Testis (tissue), 3 donors: ENCODE data around the gene NR6A1. TPM values are rescaled to one million over a fixed set of nuclear protein-coding genes. Genes with fewer than 3 reads are reported as not detected.

Experiments
- DNase-seq: peaks from one replicate; pipeline ENCODE4 v3.0.0-alpha.2; 2019
- H3K27ac ChIP-seq, 2 donors: fragments of 200-600 bp; sonication (generic); one replicate each; pipeline ENCODE4 v1.5.1; 2019
- H3K27me3 ChIP-seq: fragments of 200-600 bp; sonication (generic); one replicate; pipeline ENCODE4 v1.5.1; 2019
- H3K36me3 ChIP-seq: fragments of 200-600 bp; sonication (generic); one replicate; pipeline ENCODE4 v1.5.1; 2017; ENCODE audit warnings: low read depth; ENCODE audit errors: missing control alignments
- H3K4me1 ChIP-seq: fragments of 200-600 bp; sonication (generic); one replicate; pipeline ENCODE4 v1.5.1; 2019
- H3K4me3 ChIP-seq, 2 donors: fragments of 200-600 bp; sonication (generic); one replicate each; pipeline ENCODE4 v1.5.1; 2017 to 2019
- H3K9me3 ChIP-seq: fragments of 200-600 bp; sonication (generic); one replicate; pipeline ENCODE4 v1.5.1; 2017
- POLR2A ChIP-seq: fragments of 450-650 bp; IDR thresholded peaks from one replicate; pipeline ENCODE4 v1.6.1; 2017; ENCODE audit warnings: antibody characterized with exemption, mild to moderate bottlenecking, moderate library complexity
- WGBS, 2 donors: methylation state at CpG; one replicate each; pipeline ENCODE4 v1.1.5; 2018; 5-methylcytosine and 5-hydroxymethylcytosine counted together
- intact Hi-C: fragments of 100-400 bp; cut with DNase I; formaldehyde crosslinking; loops from one replicate; pipeline ENCODE4 v1.15.1; 2023; ENCODE audit warnings: low total_unique reads
- polyA plus RNA-seq: library from polyadenylated mRNA; stranded (reverse); fragments of 350-450 nt; fragmentation: Illumina TruSeq; extraction: RNeasy Lipid Tissue Mini Kit (QIAGEN cat#74804); gene quantifications from one replicate; pipeline ENCODE4 v1.2.3, GENCODE V29; 2014; ENCODE audit warnings: low read depth, low replicate concordance; ENCODE audit not compliant: insufficient read depth
- total RNA-seq, 2 donors: library from RNA; depleted of rRNA; stranded (reverse); fragments of >200 nt; gene quantifications; one replicate each; pipeline ENCODE4 v1.2.3, GENCODE V29; 2016
- TF ChIP-seq, protein P1 (sequence below), 3 experiments: fragments of 450-650 bp in 2 of 3; fragments of 200-600 bp in 1 of 3; sonication (generic) in 1 of 3; IDR thresholded peaks; one replicate each; pipeline ENCODE4 v1.5.1; 2016 to 2019; ENCODE audit warnings: antibody characterized with exemption in 3 of 3, mild to moderate bottlenecking in 2 of 3, moderate library complexity in 1 of 3

Gene NR6A1
- total and polyA plus RNA-seq, 3 donors from 2014 or later: 54.6 to 100 (median 92.1) TPM

DNA sequence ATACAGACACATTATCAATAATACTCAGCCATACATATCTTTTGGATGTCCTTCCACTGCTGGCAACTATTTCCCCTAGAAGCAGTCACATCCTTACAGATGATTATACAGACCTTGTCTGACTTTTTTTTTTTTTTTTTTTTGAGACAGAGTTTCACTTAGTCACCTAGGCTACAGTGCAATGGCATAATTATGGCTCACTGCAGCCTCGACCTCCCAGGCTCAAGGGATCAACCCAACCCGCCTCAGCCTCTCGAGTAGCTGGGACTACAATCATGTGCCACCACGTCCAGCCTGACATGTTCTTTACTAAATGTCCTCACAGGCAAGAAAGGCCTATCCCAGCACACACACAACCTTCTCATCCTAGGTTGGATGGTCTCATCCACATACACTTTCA is 24.0 kb downstream of the NR6A1 start:
- H3K36me3 ChIP-seq: no peaks in the 10 kb centered on the region
- TF ChIP-seq POLR2A: no peak
- TF ChIP-seq, protein P1, sequence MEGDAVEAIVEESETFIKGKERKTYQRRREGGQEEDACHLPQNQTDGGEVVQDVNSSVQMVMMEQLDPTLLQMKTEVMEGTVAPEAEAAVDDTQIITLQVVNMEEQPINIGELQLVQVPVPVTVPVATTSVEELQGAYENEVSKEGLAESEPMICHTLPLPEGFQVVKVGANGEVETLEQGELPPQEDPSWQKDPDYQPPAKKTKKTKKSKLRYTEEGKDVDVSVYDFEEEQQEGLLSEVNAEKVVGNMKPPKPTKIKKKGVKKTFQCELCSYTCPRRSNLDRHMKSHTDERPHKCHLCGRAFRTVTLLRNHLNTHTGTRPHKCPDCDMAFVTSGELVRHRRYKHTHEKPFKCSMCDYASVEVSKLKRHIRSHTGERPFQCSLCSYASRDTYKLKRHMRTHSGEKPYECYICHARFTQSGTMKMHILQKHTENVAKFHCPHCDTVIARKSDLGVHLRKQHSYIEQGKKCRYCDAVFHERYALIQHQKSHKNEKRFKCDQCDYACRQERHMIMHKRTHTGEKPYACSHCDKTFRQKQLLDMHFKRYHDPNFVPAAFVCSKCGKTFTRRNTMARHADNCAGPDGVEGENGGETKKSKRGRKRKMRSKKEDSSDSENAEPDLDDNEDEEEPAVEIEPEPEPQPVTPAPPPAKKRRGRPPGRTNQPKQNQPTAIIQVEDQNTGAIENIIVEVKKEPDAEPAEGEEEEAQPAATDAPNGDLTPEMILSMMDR (IDR thresholded peaks at IDR 0.05): no peak
- WGBS, 2 donors: 81 to 86% methylated on average over 4 of the region's 4 CpGs
- no peaks in the 10 kb centered on the region for H3K27me3 ChIP-seq
- no peaks in the 10 kb centered on the region for H3K9me3 ChIP-seq
- H3K4me3 ChIP-seq: no peak overlapping the region
- H3K4me1 ChIP-seq: no peaks in the 10 kb centered on the region
- no peak for DNase-seq
- intact Hi-C loops: no loop called here
- H3K27ac ChIP-seq: no peak overlapping the region

DNA sequence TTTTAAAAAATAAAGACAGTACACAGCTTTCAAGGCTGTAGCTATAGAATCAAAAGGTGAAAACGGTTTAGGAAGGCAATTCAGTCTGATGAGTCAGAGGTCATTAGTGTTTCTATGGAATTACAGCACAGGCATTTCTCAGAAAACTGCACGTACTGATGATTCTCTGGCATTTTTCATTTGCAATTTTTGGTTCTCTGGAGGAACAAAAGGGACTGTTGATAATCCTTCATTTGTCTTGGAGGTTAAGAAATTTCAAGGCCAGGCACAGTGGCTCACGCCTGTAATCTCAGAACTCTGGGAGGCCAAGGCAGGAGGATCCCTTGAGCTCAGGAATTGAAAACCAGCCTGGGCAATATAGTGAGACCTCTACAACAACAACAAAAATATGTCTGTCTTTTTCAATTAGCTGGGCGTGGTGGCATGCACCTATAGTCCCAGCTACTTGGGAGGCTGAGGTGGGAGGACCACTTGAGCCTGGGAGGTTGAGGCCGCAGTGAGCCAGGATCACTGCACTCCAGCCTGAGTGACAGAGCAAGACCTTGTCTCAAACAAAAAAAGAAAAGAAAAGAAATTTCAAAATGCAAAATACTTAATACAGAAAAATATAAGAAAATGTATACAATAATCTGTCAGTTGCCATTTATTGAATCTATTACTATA is 27.3 kb downstream of the NR6A1 start:
- DNase-seq: no peak
- Histone ChIP-seq H3K4me1 (no peaks in the 10 kb centered on the region), H3K27ac (peak overlapping the region; percentile 9 to 53), H3K36me3 (no peaks in the 10 kb centered on the region), H3K4me3 (no peak overlapping the region), H3K9me3 (no peaks in the 10 kb centered on the region), H3K27me3 (no peaks in the 10 kb centered on the region)
- intact Hi-C loops: no loop called here
- no peak for TF ChIP-seq POLR2A
- TF ChIP-seq, protein P1 (IDR thresholded peaks at IDR 0.05): no peak
- WGBS, 2 donors: 56 to 73% methylated on average over 5 of the region's 5 CpGs

DNA sequence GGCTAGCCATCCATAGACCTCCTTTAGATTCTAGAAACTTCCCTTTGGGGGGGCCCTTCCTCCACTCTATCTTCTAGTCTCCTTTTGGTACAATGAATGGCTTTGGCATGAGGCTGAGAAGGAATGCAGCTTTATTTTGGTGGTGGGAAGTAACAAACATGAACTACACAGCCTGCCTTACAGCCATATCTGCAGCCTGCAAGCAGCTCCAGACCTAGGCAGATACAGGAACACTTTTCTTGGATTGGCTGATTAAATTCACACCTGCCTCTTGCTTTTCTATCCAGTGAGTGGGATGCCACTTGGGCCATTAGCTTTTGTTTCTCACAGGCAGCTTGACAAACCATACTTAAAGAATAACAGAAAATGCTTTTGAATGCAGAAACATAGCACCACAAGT is 28.2 kb downstream of the NR6A1 start:
- Histone ChIP-seq H3K4me1 (no peaks in the 10 kb centered on the region), H3K27ac (peak overlapping the region; percentile 9 to 53), H3K27me3 (no peaks in the 10 kb centered on the region), H3K36me3 (no peaks in the 10 kb centered on the region), H3K4me3 (no peak overlapping the region), H3K9me3 (no peaks in the 10 kb centered on the region)
- intact Hi-C loops: no loop called here
- DNase-seq: no peak
- no peak for TF ChIP-seq POLR2A

DNA sequence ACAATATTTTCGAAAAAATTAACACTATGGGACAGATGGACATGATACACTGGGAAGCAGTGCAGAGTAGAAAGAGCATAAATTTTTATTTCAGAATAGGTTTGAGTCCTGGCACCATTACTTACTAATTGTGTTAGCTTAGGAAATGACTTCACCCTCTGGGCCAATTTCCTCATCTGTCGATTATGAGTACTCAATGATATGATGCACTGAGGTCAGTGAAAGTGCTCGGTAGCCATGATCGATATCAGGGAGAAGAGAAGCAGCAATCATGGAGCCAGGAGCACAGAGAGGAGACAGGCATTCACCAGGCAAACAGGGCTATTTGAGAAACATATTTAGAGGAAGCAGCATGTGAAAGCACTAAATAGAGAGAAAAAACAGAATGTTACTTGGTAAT is 29.4 kb downstream of the NR6A1 start:
- Histone ChIP-seq H3K27me3 (no peaks in the 10 kb centered on the region), H3K4me1 (no peaks in the 10 kb centered on the region), H3K4me3 (no peak overlapping the region), H3K36me3 (no peaks in the 10 kb centered on the region), H3K27ac (peak overlapping the region in 1 of 2 donors; percentile 53), H3K9me3 (no peaks in the 10 kb centered on the region)
- no peak for TF ChIP-seq POLR2A
- TF ChIP-seq, protein P1 (IDR thresholded peaks at IDR 0.05): no peak
- intact Hi-C loops: no loop called here
- 78 to 84% methylated on average over 4 of the region's 4 CpGs for WGBS, 2 donors
- no peak for DNase-seq

DNA sequence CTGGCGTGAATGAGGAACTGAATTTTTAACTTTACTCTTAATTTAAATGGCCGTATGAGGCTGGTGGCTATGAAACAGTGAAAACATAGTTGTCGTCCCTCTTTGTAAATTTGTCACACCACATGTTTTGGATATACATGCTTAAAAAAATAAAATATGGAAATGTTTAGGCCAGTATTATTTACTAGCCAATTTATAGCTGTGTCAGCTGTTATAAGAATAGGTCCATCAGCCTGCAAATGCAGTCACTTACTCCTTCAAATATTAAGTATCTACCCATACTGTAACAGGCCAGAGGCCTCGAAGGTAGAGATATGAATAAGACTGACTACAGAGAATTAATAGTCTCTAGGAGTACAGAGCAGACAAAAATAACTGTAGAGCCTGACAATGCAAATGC is 30.0 kb downstream of the NR6A1 start:
- peak overlapping the region in 1 of 2 donors; percentile 53 for H3K27ac ChIP-seq
- H3K27me3 ChIP-seq: no peaks in the 10 kb centered on the region
- TF ChIP-seq, protein P1 (IDR thresholded peaks at IDR 0.05): no peak
- no peak for TF ChIP-seq POLR2A
- H3K36me3 ChIP-seq: no peaks in the 10 kb centered on the region
- DNase-seq: no peak
- H3K9me3 ChIP-seq: no peaks in the 10 kb centered on the region
- H3K4me3 ChIP-seq: no peak overlapping the region
- 88 to 91% methylated on average over 4 of the region's 4 CpGs for WGBS, 2 donors
- intact Hi-C loops: no loop called here
- no peaks in the 10 kb centered on the region for H3K4me1 ChIP-seq
